Measurements from ENCODE around the gene PLA2R1.

- TF ChIP-seq, protein P1, sequence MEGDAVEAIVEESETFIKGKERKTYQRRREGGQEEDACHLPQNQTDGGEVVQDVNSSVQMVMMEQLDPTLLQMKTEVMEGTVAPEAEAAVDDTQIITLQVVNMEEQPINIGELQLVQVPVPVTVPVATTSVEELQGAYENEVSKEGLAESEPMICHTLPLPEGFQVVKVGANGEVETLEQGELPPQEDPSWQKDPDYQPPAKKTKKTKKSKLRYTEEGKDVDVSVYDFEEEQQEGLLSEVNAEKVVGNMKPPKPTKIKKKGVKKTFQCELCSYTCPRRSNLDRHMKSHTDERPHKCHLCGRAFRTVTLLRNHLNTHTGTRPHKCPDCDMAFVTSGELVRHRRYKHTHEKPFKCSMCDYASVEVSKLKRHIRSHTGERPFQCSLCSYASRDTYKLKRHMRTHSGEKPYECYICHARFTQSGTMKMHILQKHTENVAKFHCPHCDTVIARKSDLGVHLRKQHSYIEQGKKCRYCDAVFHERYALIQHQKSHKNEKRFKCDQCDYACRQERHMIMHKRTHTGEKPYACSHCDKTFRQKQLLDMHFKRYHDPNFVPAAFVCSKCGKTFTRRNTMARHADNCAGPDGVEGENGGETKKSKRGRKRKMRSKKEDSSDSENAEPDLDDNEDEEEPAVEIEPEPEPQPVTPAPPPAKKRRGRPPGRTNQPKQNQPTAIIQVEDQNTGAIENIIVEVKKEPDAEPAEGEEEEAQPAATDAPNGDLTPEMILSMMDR (IDR thresholded peaks at IDR 0.05) = no peak
- TF ChIP-seq POLR2A (IDR thresholded peaks at IDR 0.05) = no peak
These were observed 21.3 kb downstream of the PLA2R1 start for GRCh38 chr2:160041091-160041490.

All from thyroid gland (tissue), 4 donors.